SHP77 (cell line): Measurements from ENCODE around the gene HIBCH.
"Not testable (repeated sequence)": the region's sequence is repeated elsewhere in the genome, so short reads cannot be mapped to it uniquely, and the experiment has no call there.

Experiments used
- DNase-seq, 2 experiments: peaks; one replicate each; lab custom pipeline; 2025; lab: John Stamatoyannopoulos, UW

HIBCH gene

DNA sequence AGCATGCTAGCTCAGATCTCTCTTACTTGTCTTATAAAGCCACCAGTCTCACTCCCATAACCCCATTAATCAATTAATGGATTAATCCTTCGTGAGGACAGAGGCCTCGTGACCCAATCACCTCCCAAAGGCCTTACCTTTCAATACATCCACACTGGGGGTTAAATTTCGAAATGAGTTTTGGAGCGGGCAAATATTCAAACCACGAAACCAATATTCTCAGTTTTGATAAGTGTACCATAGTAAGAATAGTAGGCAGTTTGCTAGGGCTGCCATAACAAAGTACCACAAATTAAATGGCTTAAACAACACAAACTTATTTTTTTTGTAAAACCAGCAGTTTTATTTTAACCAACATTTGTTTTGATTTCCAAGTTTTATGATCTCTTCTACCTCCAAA lies 15.2 kb downstream of the HIBCH start:
- DNase-seq = no peak

DNA sequence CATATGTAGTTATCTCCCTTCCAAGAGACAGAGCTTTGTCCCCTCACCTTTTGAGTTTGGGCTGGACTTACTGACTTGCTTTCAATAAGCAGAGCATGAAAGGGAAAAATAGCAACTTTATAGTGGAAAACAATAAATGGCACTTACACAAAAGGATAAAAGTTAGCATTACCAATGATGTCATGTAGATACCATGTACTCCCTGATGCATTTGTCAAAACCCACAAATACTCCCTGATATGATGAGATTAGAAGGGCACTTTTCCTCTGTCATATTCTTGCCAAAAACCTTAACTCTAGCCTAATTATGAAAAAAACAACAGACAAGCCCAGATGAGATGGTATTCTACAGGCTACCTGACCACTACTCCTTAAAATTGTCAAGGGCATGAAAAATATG lies 16.0 kb downstream of the HIBCH start:
- DNase-seq = no peak

DNA sequence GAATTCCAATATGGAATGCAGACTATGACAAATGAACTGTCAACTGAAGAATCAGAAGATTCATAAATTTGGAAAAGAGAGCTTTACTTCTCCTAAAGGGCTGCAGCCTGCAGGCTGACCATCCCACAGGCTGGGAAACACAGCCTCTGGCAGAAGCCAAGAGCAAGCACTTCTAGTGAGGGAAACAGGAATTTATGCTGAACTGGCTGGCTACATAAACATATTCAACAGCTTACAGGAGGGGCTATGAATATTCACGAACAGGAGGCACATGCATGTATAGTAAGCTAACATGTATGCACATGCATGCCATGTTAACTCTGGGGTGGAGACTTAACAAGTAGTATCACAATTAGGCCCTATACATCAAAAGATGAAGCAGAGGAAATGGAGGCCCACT lies 17.6 kb downstream of the HIBCH start:
- no peak for DNase-seq

DNA sequence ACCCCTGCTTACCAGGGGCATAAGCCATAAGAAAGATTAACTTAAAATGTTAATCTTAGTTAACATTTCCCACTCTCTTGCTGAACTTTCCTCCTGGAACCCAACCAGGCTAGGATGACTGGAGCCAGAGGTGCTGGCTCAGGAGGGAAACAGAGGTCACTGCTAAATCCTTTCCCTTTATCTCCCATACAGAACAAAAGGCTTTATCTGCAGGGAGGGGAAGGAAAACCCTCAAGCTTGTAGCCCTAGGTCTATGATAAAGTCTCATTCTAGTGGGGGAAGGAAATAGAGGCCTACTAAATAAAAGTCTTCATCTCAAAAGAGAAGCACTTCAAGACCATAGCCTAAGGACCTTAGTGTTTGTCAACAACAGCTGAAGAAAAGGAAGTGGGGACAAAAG lies 18.6 kb downstream of the HIBCH start:
- DNase-seq = no peak

DNA sequence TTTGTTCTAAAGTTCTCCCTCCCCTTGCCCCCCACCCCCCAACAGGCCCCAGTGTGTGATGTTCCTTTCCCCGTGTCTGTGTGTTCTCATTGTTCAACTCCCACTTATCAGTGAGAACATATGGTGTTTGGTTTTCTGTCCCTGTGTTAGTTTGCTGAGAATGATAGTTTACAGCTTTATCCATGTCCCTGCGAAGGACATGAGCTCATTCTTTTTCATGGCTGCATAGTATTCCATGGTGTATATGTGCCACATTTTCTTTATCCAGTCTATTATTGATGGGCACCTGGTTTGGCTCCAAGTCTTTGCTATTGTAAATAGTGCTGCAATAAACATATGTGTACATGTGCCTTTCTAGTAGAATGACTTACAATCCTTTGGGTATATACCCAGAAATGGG lies 21.7 kb downstream of the HIBCH start:
- DNase-seq = not testable (repeated sequence)

DNA sequence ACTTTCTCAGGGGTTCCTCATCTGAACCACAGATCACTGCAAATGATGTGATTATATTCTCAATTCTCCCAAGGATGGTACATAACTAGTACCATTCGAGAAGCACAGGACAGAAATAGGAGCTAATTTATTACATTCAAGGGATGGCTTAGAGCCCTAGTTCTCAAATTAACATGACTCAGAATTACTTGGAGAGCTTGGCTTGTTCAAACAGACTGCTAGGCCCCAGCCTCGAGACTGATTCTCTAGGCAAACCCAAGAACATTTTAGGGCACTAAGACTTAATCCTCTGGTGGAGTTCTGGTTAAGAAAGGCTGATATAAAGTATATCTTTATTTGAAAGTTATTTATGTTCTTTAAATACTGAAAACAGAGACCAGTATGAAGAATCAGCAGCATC lies 35.8 kb downstream of the HIBCH start:
- DNase-seq = no peak

DNA sequence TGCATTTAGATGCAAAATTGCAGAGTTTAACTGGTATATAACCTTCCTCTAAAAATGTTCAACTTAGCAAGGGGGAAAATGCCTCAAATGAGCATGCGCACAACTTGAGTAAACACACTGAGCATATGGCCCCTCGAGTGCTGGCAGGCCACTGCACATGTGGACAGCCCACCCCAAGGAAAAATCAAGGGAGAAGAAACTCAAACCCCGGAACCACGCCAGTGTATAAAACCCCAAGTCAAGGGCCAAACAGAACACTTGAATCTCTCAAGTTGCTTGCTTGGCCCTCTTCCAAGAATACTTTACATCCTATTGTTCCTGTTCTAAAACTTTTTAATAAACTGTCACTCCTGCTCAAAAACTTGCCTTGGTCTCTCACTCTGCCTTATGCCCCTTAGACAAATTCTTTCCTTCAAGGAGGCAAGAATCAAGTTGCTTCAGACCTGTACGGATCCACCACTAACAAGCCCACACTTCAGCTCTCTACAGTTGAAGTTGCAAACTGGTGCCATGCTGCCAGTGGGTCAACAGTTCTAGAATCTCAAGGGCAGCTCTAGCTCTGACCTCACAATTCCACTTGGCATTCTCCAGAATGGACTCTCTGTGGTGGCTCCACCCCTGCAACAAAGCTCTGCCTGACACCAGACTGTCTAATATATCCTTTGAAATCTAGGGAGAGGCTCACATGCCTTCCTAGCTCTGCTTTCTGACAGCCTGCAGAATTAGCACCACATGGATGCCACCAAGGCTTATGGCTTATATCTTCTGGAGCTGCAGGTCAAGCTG lies 38.9 kb downstream of the HIBCH start:
- no peak for DNase-seq

DNA sequence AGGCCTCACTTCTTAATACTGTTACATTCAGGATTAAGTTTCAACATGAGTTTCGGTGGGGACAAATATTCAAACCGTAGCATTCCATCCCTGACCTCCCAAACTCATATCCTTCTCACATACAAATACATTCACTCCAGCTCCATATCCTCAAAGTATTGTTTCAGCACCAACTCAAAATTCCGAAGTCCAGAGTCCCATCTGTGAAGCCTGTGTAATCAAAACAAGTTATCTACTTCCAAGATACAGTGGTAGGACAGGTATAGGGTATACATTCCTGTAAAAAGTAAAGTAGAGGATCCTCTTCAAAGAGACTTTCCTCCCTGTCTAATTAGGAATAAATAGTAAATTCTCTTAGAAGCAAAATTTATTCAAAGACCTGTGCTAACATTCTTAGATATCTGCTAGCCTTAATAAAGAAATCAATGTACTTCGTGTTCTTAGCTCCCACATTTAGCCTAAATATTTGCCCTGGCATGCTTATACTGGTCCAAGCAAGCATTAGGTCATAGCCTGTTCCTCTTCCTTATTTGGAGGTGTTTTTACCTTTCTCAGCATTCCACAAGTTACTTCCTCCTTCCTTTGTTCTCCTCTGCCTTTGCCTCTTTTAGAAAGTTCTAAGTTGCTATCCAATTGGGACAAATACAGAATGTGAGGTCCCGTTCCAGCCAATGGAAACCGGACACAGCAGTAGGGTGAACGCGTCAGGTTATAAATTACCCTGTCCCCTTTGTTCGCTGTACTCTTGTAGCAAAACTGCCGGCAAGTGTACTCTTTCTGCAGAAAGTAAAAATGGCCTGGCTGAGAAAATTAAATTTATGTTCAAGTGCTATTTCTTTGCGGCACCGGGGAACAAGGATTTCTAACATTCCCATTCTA lies 40.1 kb downstream of the HIBCH start:
- not testable (repeated sequence) for DNase-seq

DNA sequence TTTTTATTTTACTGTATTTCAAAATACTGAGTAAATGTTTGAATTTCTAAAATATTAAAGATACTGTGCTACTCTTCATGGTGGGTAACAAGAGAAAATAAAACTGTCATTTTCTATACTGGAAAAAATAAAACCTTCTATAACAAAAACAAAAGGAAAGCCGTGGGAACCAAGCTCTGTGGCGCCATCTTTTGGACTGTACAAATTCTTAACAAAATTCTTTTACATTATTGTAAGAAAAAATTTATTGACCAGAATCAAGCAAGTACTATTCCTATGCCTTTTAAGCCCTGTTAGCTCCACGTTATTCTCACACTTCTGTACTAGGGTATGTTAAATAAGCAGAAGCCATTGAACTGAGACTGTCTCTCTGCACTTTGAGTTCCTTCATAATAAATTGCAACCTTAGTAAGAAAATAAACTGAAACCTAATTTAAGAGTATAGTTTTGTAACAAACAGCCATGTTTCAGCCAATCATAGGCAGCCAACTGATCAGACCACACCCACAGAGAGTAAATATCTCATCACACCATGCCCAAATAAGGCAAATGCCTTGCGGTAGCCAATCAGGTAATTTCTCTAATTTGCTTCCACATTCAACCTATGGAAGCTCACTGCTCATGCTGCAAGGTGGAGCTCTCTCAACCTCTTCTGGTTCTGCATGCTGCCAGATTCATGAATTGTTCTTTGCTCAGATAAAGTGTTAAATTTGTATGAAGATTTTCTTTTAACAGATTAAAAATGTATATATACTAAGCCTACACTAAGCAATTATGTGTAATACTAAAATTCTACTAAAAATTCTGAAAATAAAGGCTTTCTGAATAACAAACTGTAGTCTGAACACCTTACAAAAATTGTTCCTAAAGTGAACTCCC lies 42.2 kb downstream of the HIBCH start:
- DNase-seq = peak in 1 of 2 experiments; percentile 2

DNA sequence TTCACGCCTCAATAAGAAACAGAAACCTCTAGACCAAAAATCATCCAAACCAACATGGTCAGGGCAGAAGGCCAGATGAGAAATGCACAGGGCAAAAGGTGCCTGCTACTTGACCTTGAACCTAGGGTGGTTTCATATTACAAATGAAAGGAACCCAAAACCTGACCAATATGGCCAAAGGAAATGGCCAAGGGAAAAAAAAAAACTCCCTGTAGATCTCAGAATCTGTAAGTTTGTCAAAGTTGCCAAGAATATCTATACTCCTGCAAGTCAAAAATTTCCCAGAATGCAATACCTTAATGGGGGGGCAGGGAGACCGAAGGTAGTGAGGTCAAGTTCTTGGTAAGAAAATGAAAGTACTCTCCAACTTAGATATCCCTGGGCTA lies 47.2 kb downstream of the HIBCH start:
- no peak for DNase-seq

DNA sequence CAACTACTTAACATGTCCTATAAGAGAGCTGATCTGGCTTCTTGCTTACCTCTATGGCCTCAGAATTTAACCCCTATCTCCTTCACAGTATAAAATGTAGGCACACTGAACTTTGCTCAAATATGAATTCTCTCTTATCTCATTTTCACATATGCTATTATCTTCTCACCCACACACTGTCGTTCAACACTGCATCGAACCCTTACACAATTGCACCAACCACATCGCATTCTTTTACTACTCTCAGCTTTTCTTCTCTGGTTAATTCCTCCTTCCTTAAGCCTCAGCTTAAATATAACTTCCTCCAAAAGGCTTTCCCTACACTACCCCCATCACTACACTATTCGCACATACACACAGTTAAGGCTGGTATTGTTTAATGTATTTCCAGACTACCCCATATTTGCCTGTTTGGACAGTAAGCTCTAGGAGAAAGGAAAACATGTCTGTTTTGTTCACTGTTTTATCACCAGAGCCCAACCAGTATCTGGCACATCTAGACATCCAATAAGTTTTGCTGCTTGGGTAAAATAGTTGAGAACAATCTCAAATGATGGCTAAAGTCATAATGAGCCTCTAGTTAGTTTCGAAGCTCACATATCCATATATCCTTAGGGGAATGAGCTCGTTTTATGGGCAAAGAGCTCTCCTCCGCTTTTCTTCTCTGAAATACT lies 47.7 kb downstream of the HIBCH start:
- no peak for DNase-seq

DNA sequence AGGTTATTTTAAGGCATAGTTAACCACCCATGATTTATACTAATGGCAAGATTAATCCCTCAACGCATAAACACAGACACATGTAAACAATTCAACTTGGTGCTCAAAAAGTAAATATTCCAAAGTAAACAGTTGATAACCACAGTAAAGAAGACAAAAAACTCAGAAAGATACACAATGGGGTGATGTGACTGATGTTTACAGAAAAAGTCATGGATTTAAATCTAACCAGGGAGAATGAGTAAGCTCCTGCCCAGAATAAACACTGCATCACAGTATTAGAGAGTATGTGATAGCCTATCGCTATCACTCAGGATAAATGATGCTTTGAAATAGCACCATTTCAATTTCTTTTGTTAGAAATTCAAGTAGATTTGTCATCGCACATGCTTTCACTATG lies 49.3 kb downstream of the HIBCH start:
- DNase-seq = no peak

DNA sequence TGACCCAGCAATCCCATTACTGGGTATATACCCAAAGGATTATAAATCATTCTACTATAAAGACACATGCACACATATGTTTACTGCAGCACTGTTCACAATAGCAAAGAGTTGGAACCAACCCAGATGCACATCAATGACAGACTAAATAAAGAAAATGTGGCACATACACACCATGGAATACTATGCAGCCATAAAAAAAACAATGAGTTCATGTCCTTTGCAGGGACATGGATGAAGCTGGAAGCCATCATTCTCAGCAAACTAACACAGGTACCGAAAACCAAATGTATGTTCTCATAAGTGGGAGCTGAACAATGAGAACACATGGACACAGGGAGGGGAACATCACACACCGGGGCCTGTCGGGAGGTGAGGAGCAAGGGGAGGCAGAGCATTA lies 49.9 kb downstream of the HIBCH start:
- not testable (repeated sequence) for DNase-seq

DNA sequence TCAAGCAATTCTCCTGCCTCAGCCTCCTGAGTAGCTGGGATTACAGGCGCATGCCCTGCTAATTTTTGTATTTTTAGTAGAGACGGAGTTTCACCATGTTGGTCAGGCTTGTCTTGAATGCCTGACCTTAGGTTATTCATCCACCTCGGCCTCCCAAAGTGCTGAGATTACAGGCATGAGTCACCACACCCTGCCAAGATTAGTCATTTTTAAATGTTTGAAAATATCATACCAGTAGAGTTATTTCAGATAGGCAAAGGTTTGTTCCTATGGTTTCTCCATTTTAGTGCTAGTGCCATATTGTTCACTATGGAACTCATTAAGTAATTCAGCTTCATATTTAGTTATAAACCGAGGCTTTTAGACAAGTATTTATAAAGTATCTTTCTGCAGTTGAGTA lies 52.3 kb downstream of the HIBCH start:
- DNase-seq = no peak

DNA sequence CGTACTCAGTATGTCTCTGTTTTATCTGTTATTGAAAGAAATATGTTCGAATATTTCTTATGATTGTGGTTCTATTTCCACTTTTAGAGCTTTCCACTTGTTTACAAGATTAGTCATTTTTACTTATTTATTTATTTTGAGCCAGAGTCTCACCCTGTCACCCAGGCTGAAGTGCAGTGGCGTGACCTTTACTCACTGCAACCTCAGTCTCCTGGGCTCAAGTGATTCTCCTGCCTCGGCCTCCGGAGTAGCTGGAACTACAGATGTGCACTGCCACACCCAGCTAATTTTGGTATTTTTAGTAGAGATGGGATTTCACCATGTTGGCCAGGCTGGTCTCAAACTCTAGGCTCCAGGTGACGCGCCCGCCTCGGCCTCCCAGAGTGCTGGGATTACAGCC lies 53.3 kb downstream of the HIBCH start:
- no peak for DNase-seq

DNA sequence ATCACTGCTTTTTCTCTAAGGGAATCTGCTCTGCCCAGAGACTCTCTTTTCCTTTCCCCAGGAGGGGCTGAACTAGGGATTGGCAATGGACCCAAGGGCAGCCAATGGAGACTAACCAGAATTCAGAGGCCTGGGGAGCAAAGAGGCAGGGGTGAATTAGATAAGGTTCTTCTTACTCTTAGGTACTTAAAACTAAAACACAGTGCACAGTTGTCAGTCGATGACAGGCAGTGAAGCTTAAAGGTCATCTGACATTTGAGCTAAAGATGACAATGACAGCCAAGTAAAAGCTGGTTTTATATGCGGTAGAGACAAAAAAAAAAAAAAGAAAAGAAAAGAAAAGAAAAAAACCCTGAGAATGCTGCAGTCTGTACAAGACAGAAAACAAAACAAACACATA lies 57.8 kb downstream of the HIBCH start:
- no peak for DNase-seq

DNA sequence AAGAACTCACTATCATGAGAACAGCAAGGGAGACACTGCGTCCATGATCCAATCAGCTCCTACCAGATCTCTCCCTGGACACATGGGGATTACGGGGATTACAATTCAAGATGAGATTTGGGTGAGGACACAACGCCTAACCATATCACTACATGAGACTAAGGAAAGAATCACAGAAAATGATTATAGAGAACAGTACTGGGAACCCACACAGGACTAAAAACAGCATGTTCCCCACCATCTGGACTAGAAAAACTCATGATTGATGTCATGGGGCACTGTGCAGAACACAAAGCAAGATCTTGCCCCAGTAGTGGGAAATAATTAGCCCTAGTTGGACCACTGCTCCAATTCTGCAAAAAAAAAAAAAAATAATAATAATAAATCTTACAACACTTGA lies 63.5 kb downstream of the HIBCH start:
- DNase-seq = no peak

DNA sequence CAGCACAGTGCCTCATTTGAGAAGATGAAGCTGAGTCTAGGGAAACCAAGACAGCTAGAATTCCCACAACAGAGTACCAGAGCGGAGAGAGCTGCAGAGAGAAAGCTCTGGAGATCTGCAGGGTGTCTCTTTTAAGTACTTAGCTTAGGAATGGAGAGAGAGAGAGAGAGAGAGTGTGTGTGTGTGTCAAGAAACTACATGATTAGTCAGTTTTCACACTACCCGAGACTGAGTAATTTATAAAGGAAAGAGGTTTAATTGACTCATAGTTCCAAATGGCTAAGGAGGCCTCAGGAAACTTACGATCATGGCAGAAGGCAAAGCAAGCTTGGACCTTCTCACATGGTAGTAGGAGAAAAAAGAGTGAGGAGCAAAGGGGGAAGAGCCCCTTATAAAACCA lies 64.0 kb downstream of the HIBCH start:
- DNase-seq = no peak

DNA sequence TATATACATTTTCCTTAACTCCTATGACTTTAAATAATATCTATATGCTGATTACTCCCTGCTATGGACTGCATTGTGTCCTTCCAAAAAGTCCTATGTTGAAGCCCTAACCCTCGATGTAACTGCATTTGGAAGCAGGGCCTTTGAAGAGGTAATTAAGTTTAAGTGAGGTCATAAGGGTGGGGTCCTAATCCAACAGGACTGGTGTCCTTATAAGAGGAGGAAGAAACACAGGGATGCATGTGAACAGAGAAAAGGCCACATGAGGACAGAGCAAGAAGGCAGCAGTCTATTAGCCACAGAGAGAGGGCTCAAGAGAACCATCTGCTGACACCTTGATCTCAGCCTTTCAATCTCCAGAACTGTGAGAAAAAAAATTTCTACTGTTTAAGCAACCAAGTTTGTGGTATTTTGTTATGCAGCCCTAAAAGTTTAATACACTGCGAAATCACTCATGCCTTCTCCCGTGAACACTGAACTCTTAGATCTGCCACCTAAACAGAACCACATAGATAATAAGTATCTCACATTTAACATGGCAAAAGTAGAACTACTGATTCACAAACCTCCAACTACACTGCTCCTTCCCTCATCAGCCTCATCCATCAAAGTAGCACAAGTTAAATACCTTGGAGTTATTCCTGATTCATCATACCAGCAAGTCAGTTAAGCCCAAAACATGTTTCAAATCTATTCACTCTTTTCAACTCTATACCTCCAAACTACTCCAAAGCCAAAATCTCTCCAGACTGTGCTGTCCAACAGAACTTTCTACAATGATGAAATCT lies 65.4 kb downstream of the HIBCH start:
- no peak for DNase-seq

DNA sequence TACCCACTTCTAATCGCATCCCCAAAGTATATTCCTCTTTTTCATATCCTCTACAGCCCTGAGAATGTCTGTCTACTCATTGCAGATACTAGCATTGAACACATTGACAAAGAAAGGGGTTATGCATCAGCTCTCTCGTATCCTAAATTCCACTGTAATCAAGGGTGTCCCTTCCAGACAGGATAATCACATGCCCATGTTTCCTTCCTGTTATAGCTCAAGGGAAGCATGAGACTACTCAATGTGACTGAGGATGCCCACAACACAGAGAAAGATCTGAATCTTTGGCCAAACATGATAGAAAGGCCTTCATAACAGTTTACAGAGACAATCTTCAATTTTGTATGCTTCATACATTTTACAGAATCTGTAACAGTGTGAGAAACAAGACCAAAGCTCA lies 69.2 kb downstream of the HIBCH start:
- DNase-seq = no peak

DNA sequence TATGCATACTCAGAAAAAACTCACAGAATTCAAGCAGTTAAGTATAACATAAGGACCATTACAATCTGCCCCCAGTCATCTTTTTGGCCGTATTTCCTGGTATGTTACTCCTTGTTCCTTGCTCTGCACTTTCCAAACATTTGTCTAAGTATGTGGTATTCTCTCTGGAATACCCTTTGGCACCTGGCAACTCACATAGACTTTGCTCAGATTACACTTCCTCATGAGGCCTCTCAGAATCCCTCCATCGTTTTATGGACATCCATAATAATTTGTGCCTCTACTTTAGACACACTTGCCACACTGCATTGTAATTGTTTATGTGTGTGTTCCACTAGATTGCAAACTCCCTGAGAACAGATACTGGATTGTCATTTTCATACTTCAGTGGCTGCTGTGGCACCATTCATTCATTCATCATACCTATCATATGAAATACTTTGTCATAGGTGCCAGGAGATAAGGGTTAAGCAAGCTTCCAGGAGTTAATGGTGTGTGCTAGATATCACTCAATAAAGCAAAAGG lies 84.0 kb downstream of the HIBCH start:
- DNase-seq = no peak
